AG04450 (cell line): ENCODE data around the gene HIGD2A. TPM values are rescaled to one million over a fixed set of nuclear protein-coding genes. Genes with fewer than 3 reads are reported as not detected.
A peak's percentile ranks its signal among the peaks of the same experiment; 100 is the strongest.

ENCODE experiments used
- CTCF ChIA-PET: fragments of 300-600, 350-600 bp; formaldehyde crosslinking; extraction: SDS; loops from one replicate; lab custom pipeline; 2022; ENCODE audit warnings: antibody characterized with exemption, inconsistent platforms; lab: Charles Lee
- POLR2A ChIA-PET: fragments of 350-600 bp; formaldehyde crosslinking; extraction: SDS; loops from one replicate; lab custom pipeline; 2021; ENCODE audit warnings: antibody characterized with exemption, inconsistent platforms; lab: Yijun Ruan, JAX
- DNase-seq: peaks from one replicate; pipeline ENCODE4 v3.0.0-alpha.2; 2011; ENCODE audit warnings: low read depth, low spot score
- H3K27ac ChIP-seq: one replicate; pipeline ENCODE4 v1.5.1; 2012; ENCODE audit warnings: low read depth, low read length, control low read depth
- H3K27me3 ChIP-seq: one replicate; pipeline ENCODE4 v1.6.0; 2012; ENCODE audit warnings: low read length; ENCODE audit not compliant: control insufficient read depth, insufficient read depth
- H3K4me3 ChIP-seq: 2 replicates; pipeline ENCODE4 v1.5.1; 2011; ENCODE audit warnings: mild to moderate bottlenecking, low read depth, low read length, control low read depth
- H3K9me3 ChIP-seq: 2 replicates; pipeline ENCODE4 v1.5.1; 2012; ENCODE audit warnings: low read length; ENCODE audit not compliant: control insufficient read depth, insufficient read depth
- polyA plus RNA-seq: library from polyadenylated mRNA; depleted of rRNA; stranded (reverse); fragments of >200 nt; gene quantifications from 2 replicates; pipeline ENCODE4 v1.2.3, GENCODE V29; 2011
- TF ChIP-seq, protein P1 (sequence below): IDR thresholded peaks from 2 replicates; pipeline ENCODE4 v1.5.1; 2011; ENCODE audit warnings: low read depth, low read length, control low read depth, inconsistent platforms

HIGD2A gene
- polyA plus RNA-seq, 1 experiment: 71.4 TPM

DNA sequence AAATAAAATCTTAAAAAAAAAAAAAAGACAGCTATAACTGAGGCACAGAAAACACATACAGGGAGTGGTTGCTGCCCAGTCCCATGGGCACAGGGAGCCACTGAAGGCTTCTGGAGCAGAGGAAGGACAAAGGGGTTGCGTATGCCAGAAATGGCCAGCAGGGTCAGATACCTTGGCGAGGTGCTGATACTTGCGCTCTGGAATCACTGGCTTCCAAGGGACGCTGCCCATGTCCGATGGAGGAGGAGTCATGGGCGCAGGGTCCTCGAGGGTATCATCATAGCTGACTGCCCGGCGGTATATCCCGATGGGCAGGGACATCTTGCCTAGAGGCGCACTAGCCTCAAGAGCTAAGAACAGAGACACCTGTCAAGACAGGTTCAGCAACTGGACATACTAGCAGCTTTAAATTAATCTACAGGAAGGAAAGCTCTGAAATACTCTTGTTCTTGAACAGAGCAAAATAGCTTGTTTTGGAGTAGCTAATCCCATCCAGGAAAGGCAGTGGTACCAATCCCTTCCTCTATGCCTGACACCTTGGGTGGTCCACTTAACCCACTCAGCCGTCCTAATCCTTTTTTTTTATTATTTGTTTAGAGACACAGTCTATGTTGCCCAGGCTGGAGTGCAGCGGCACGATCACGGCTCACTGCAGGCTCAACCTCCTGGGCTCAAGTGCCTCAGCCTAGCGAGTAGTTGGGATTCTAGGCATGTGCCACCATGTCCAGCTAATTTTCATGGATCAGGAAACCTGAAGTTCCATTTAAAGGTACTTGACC lies 33.0 kb upstream of the HIGD2A start:
- H3K27me3 ChIP-seq: no peaks in the 10 kb centered on the region
- POLR2A ChIA-PET: interaction anchor here (0.6 kb wide), 1 partner anchor 25 kb away, joined by 7 read pairs; no protein-coding TSS in a partner anchor

DNA sequence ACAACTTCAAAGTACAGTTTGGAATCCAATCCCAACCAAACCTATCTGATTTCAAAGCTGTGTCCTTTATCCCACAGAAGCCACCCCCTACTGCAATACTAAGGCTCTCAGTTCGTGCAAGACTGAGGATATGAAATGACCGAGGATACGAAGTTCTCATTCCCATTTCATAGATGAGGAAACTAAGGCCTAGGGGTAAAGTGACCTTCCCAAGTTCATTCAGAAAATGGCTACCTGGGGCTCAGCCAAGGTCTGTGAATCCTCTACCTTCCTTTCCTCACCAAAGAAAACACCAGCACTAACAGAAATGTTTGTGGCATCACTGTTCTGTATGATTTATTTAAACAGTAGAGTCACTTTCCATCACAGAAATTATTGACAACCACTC lies 32.4 kb upstream of the HIGD2A start:
- CTCF ChIA-PET: interaction anchor here (1.3 to 1.5 kb wide), 2 partner anchors 92 to 626 kb away, joined by 5 to 8 read pairs; partner anchors contain the start of gene FAF2
- no peak overlapping the region for H3K4me3 ChIP-seq
- POLR2A ChIA-PET: no interaction called here
- TF ChIP-seq, protein P1, sequence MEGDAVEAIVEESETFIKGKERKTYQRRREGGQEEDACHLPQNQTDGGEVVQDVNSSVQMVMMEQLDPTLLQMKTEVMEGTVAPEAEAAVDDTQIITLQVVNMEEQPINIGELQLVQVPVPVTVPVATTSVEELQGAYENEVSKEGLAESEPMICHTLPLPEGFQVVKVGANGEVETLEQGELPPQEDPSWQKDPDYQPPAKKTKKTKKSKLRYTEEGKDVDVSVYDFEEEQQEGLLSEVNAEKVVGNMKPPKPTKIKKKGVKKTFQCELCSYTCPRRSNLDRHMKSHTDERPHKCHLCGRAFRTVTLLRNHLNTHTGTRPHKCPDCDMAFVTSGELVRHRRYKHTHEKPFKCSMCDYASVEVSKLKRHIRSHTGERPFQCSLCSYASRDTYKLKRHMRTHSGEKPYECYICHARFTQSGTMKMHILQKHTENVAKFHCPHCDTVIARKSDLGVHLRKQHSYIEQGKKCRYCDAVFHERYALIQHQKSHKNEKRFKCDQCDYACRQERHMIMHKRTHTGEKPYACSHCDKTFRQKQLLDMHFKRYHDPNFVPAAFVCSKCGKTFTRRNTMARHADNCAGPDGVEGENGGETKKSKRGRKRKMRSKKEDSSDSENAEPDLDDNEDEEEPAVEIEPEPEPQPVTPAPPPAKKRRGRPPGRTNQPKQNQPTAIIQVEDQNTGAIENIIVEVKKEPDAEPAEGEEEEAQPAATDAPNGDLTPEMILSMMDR: no peak
- peaks cover 2% of the 10 kb centered on the region; the same call in 1 of the 2 replicates for H3K9me3 ChIP-seq
- no peak for DNase-seq
- no peaks in the 10 kb centered on the region for H3K27me3 ChIP-seq
- H3K27ac ChIP-seq: no peak overlapping the region

More for the DNA sequence above, 33.0 kb upstream of the HIGD2A start:
- DNase-seq: no peak
- H3K27ac ChIP-seq: no peak overlapping the region
- H3K9me3 ChIP-seq: no peaks in the 10 kb centered on the region
- TF ChIP-seq, protein P1: no peak
- CTCF ChIA-PET: interaction anchor here (1.3 to 1.5 kb wide), 2 partner anchors 92 to 626 kb away, joined by 5 to 8 read pairs; partner anchors contain the start of gene FAF2
- no peak overlapping the region for H3K4me3 ChIP-seq

DNA sequence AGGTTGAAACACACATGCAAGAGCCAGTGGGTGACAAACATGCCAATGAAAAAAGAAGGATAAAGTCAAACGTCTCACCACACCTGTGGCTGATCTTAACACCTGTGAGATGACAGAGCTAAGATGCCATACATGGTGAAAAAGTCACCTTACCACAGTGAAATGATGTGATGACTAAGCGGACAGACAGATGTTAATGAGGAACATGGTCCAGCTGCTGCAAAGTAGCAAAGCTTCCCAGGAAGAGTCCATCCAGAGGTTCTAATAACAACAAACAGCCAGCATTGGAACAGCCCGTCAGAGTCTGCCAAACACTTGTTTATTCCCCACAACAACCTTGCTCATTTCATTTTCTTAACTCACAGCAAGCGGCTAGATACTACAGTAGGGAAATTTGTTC lies 28.9 kb upstream of the HIGD2A start:
- TF ChIP-seq, protein P1: no peak
- ChIA-PET CTCF (interaction anchor here (0.6 to 2.8 kb wide), 6 partner anchors 27 to 1924 kb away, joined by 3 to 10 read pairs (median 4); partner anchors contain the start of gene FAF2), POLR2A (interaction anchor here (0.7 kb wide), 1 partner anchor 169 kb away, joined by 3 read pairs; no protein-coding TSS in a partner anchor)
- Histone ChIP-seq H3K27me3 (no peaks in the 10 kb centered on the region), H3K4me3 (peak overlapping the region; percentile 27), H3K27ac (no peak overlapping the region), H3K9me3 (peaks cover 4% of the 10 kb centered on the region; the same call in 1 of the 2 replicates)
- DNase-seq: no peak

DNA sequence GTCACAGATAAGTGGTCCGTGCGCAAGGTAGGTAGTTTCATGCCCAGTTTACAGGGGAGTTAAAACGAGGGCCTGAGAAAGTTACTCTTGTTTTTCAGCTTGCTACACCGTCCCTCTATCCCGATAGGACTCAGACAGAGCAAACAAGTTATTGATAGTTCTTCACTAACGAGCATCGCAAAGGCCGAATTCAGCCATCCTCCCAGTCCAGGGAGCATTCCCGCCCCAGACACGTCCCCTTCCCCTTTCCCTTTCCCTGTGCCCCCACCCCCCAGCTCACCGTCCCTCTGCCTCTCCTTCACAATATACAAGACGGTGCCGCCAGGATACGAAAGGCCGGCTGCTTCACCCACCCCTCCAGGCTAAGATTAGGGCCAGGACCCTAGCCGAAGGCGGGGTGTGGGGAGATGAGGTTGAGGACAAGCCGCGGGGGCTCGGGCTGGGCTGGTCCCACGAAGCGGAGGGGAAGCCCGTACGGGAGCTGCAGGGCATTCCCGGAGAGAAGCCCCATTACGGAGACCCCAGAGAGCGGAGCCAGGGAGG lies 27.6 kb upstream of the HIGD2A start:
- CTCF ChIA-PET: interaction anchor here (0.9 to 2.8 kb wide), 5 partner anchors 87 to 631 kb away, joined by 3 to 13 read pairs (median 4); partner anchors contain the start of gene FAF2
- POLR2A ChIA-PET: interaction anchor here (0.7 to 0.8 kb wide), 2 partner anchors 176 to 209 kb away, joined by 3 read pairs; no protein-coding TSS in a partner anchor
- H3K27me3 ChIP-seq: no peaks in the 10 kb centered on the region
- TF ChIP-seq, protein P1: no peak
- peaks cover 4% of the 10 kb centered on the region; the same call in 1 of the 2 replicates for H3K9me3 ChIP-seq
- DNase-seq: no peak
- H3K27ac ChIP-seq: peak overlapping the region; percentile 39
- H3K4me3 ChIP-seq: peak overlapping the region; percentile 95
